Vagina (tissue), 2 donors: Measurements from ENCODE around the gene PARD3. TPM values are rescaled to one million over a fixed set of nuclear protein-coding genes. Genes with fewer than 3 reads are reported as not detected.

Experiments
- DNase-seq, 2 donors: peaks; one replicate each; pipeline ENCODE4 v3.0.0-alpha.2; 2017; ENCODE audit errors: extremely low spot score in 2 of 2
- H3K27ac ChIP-seq: fragments of 200-600 bp; sonication (generic); one replicate; pipeline ENCODE4 v1.5.1; 2019
- H3K27me3 ChIP-seq: fragments of 200-600 bp; sonication (generic); one replicate; pipeline ENCODE4 v1.5.1; 2019
- H3K36me3 ChIP-seq, 2 donors: fragments of 200-600 bp; sonication (generic); one replicate each; pipeline ENCODE4 v1.5.1; 2017 to 2019
- H3K4me1 ChIP-seq: fragments of 200-600 bp; sonication (generic); one replicate; pipeline ENCODE4 v1.5.1; 2019
- H3K4me3 ChIP-seq, 2 donors: fragments of 200-600 bp; sonication (generic); 1 replicate in 1 of 2; 2 replicates in 1 of 2; pipeline ENCODE4 v1.5.1; 2016 to 2019
- H3K9me3 ChIP-seq: fragments of 200-600 bp; sonication (generic); one replicate; pipeline ENCODE4 v1.5.1; 2019
- POLR2A ChIP-seq, 2 donors: fragments of 450-650 bp; IDR thresholded peaks; one replicate each; pipeline ENCODE4 v1.6.1; 2017; ENCODE audit warnings: antibody characterized with exemption in 2 of 2, mild to moderate bottlenecking in 2 of 2, moderate library complexity in 2 of 2
- POLR2AphosphoS5 ChIP-seq, 2 donors: sonication (generic); formaldehyde crosslinking; IDR thresholded peaks; one replicate each; pipeline ENCODE4 v1.9.0; 2017; ENCODE audit warnings: antibody characterized with exemption in 2 of 2, mild to moderate bottlenecking in 2 of 2, low read depth in 1 of 2; ENCODE audit not compliant: insufficient read depth in 1 of 2
- intact Hi-C: fragments of 100-400 bp; cut with DNase I; formaldehyde crosslinking; loops from one replicate; pipeline ENCODE4 v1.15.1; 2023
- total RNA-seq: library from RNA; depleted of rRNA; stranded (reverse); fragments of >200 nt; gene quantifications from one replicate; pipeline ENCODE4 v1.2.3, GENCODE V29; 2016
- TF ChIP-seq, protein P1 (sequence below), 3 experiments: fragments of 450-650 bp in 2 of 3; fragments of 200-600 bp in 1 of 3; sonication (generic) in 1 of 3; IDR thresholded peaks; one replicate each; pipeline ENCODE4 v1.5.1; 2017 to 2019; ENCODE audit warnings: antibody characterized with exemption in 3 of 3, mild to moderate bottlenecking in 2 of 3, moderate library complexity in 2 of 3

The PARD3 gene
- total RNA-seq, 1 donor from 2014 or later = 95.5 TPM

DNA sequence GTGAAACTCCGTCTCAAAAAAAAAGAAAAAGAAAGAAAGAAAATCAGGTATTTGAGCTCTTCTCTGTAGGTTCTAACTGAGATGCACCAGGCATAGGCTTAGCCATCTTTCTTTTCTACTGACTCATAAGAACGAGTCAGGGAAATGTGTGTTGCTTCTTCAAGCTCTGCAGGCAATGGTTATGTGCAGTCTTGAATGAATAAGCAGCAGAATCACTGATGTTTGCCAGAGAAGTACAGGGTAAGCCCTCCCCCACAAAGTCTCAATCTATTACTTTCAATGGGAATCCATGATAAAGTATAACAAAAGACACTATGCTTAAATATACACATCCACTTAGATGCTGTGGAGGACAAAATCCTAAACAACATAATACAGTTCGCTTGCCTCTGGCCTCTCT, 239.2 kb downstream of the PARD3 start:
- peaks cover 17% of the 10 kb centered on the region for H3K4me1 ChIP-seq
- no peak for DNase-seq
- no peaks in the 10 kb centered on the region for H3K36me3 ChIP-seq
- no peaks in the 10 kb centered on the region for H3K9me3 ChIP-seq
- no peaks in the 10 kb centered on the region for H3K27me3 ChIP-seq
- intact Hi-C loops = no loop called here
- TF ChIP-seq, protein P1, sequence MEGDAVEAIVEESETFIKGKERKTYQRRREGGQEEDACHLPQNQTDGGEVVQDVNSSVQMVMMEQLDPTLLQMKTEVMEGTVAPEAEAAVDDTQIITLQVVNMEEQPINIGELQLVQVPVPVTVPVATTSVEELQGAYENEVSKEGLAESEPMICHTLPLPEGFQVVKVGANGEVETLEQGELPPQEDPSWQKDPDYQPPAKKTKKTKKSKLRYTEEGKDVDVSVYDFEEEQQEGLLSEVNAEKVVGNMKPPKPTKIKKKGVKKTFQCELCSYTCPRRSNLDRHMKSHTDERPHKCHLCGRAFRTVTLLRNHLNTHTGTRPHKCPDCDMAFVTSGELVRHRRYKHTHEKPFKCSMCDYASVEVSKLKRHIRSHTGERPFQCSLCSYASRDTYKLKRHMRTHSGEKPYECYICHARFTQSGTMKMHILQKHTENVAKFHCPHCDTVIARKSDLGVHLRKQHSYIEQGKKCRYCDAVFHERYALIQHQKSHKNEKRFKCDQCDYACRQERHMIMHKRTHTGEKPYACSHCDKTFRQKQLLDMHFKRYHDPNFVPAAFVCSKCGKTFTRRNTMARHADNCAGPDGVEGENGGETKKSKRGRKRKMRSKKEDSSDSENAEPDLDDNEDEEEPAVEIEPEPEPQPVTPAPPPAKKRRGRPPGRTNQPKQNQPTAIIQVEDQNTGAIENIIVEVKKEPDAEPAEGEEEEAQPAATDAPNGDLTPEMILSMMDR (IDR thresholded peaks at IDR 0.05) = no peak
- TF ChIP-seq POLR2A (IDR thresholded peaks at IDR 0.05) (no peak), POLR2AphosphoS5 (IDR thresholded peaks at IDR 0.05; ENCODE audit: insufficient read depth in 1 of 2, low read depth in 1 of 2) (no peak)
- H3K4me3 ChIP-seq = no peak overlapping the region
- no peak overlapping the region for H3K27ac ChIP-seq

DNA sequence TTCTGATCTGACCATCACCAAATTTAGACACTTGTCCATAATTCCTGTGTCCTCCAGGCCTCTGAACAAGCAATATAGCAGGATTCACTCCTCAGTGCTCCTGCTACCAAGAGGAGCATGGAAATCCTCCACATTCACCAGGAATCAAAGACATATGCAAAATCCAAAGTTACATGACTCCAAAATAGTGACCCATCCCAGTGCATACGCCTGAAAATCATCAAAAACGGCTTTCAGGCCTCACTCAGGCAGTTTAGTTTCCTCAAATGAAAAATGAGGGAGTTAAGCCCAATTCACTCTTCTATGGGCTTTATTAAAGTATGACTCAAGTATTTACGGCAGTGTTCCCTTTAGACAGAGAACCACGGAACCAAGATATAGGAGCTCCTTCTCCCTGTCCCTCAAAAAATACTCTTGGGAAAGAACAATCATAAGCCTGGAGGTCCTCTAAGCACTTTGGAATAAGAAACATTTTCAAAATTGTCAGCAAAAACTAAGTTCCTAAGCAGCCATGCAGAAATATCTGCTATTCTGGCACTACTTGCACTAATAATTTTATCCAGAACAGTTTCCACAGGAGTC, 240.7 kb downstream of the PARD3 start:
- DNase-seq = no peak
- intact Hi-C loops = no loop called here
- TF ChIP-seq POLR2AphosphoS5 (IDR thresholded peaks at IDR 0.05; ENCODE audit: insufficient read depth in 1 of 2, low read depth in 1 of 2) = no peak
- no peak for TF ChIP-seq POLR2A (IDR thresholded peaks at IDR 0.05)
- TF ChIP-seq, protein P1 (IDR thresholded peaks at IDR 0.05) = no peak
- H3K27me3 ChIP-seq = no peaks in the 10 kb centered on the region
- H3K4me3 ChIP-seq = no peak overlapping the region
- peaks cover 7% of the 10 kb centered on the region for H3K4me1 ChIP-seq
- no peaks in the 10 kb centered on the region for H3K36me3 ChIP-seq
- no peaks in the 10 kb centered on the region for H3K9me3 ChIP-seq
- no peak overlapping the region for H3K27ac ChIP-seq

DNA sequence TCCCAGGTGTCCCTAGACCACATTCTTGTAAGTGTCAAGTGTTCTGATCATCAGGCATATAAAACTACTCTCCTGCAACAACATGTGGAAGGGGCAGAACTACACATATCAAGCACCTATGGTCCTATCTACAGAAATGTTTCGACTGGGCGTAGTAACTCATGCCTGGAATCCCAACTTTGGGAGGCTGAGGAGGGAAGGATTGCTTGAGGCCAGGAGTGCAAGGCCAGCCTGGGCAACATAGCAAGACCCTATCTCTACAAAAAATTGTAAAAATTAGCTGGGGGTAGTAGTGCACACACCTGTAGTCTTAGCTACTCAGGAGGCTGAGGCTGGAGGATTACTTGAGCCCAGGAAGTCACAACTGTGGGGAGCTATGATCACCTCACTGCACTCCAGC, 244.2 kb downstream of the PARD3 start:
- no peak for DNase-seq
- Histone ChIP-seq H3K9me3 (no peaks in the 10 kb centered on the region), H3K27ac (no peak overlapping the region), H3K36me3 (no peaks in the 10 kb centered on the region), H3K4me1 (no peaks in the 10 kb centered on the region), H3K4me3 (no peak overlapping the region), H3K27me3 (no peaks in the 10 kb centered on the region)
- no peak for TF ChIP-seq POLR2A (IDR thresholded peaks at IDR 0.05)
- intact Hi-C loops = no loop called here

DNA sequence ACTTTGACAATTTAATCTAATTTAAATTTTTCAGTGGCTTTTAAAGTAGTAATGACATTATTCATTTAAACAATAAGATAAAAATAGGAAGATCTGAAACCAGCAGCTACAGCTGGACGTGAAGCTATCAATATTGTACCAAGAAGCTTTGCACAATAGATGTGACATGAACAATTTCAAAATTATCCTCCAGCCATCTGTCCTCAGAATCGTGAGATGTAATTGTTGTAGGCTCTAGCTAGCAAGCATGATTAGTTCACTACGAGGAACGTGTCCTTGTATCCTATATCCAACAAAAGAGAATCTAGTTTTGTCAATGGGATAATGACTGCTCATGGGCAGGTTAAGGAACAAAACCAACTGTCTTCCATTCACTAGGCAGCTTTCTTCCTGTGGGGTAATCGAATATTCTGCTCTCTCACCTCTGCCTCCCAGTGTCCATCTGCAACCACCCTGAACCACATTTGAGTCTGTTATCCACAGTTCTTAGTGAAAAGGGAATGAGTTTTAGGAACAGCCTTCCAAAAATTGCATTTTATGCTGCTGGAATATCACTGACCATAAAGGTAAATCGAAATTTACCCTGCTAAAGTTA, 247.3 kb downstream of the PARD3 start:
- TF ChIP-seq POLR2AphosphoS5 (IDR thresholded peaks at IDR 0.05; ENCODE audit: insufficient read depth in 1 of 2, low read depth in 1 of 2) (no peak), POLR2A (IDR thresholded peaks at IDR 0.05) (no peak)
- TF ChIP-seq, protein P1 (IDR thresholded peaks at IDR 0.05) = no peak

DNA sequence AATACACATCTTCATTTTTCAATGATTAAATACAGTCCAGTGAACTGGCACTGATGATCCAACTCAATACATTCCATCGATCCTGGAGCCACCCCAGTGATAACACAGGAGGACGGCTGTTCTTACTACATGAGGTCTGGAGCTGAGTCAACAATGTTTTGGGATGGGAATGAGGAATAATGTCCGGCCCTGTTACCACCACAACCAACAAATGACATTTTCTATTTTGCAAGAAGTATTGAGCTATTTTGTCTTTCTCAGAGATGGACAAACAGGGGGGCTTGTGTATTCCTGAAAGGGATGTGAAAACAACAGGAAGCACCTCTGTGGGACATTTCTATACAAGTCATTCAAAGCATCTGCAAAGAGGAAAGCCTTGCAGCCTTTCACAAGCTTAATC, 249.2 kb downstream of the PARD3 start:
- H3K4me1 ChIP-seq = no peaks in the 10 kb centered on the region
- TF ChIP-seq POLR2A (IDR thresholded peaks at IDR 0.05) = no peak
- TF ChIP-seq POLR2AphosphoS5 (IDR thresholded peaks at IDR 0.05; ENCODE audit: insufficient read depth in 1 of 2, low read depth in 1 of 2) = no peak
- TF ChIP-seq, protein P1 (IDR thresholded peaks at IDR 0.05) = no peak
- H3K36me3 ChIP-seq = no peaks in the 10 kb centered on the region
- no peak for DNase-seq
- no peak overlapping the region for H3K4me3 ChIP-seq
- no peaks in the 10 kb centered on the region for H3K27me3 ChIP-seq
- no peak overlapping the region for H3K27ac ChIP-seq
- H3K9me3 ChIP-seq = no peaks in the 10 kb centered on the region
- intact Hi-C loops = no loop called here

More for the DNA sequence above, 247.3 kb downstream of the PARD3 start:
- Histone ChIP-seq H3K4me3 (no peak overlapping the region), H3K9me3 (no peaks in the 10 kb centered on the region), H3K27ac (no peak overlapping the region), H3K36me3 (no peaks in the 10 kb centered on the region), H3K4me1 (no peaks in the 10 kb centered on the region), H3K27me3 (no peaks in the 10 kb centered on the region)
- DNase-seq = no peak
- intact Hi-C loops = no loop called here
